ENCODE results near the gene SRGAP1. TPM values are rescaled to one million over a fixed set of nuclear protein-coding genes. Genes with fewer than 3 reads are reported as not detected.

Gene SRGAP1
- total RNA-seq, 3 donors from 2014 or later (not counting 1 experiment from before 2014, with no cell fraction given) = 0.10 to 0.49 (median 0.16) TPM

- H3K4me1 Mint-ChIP-seq = no peaks in the 10 kb centered on the region
- TF ChIP-seq CTCF (IDR thresholded peaks at IDR 0.05) = no peak
- Histone ChIP-seq H3K27me3 (ENCODE audit: control insufficient read depth, insufficient read depth, low read length) (no peaks in the 10 kb centered on the region), H3K27ac (ENCODE audit: low read length) (no peak overlapping the region), H3K4me1 (ENCODE audit: control insufficient read depth, insufficient read depth, low read length) (no peaks in the 10 kb centered on the region), H3K9me3 (ENCODE audit: control insufficient read depth, insufficient read depth, low read length) (no peaks in the 10 kb centered on the region), H3K36me3 (ENCODE audit: control insufficient read depth, insufficient read depth, low read length) (no peaks in the 10 kb centered on the region), H3K4me3 (ENCODE audit: low read length) (no peak overlapping the region)
- no peak for DNase-seq
- no peak for ATAC-seq
- intact Hi-C loops (cut with micrococcal nuclease) = no loop called here
- 88% methylated on average over 2 of the region's 2 CpGs for WGBS (ENCODE audit: insufficient coverage)
- H3K27me3 Mint-ChIP-seq (ENCODE audit: low read depth in 2 of 2) = no peaks in the 10 kb centered on the region
- no peaks in the 10 kb centered on the region for H3K9me3 Mint-ChIP-seq
- H3K4me3 Mint-ChIP-seq = no peak overlapping the region
- H3K36me3 Mint-ChIP-seq = no peaks in the 10 kb centered on the region
- no peak overlapping the region for H3K27ac Mint-ChIP-seq
These were observed 105.4 kb downstream of the SRGAP1 start for GRCh38 chr12:63949902-63950301.

DNA sequence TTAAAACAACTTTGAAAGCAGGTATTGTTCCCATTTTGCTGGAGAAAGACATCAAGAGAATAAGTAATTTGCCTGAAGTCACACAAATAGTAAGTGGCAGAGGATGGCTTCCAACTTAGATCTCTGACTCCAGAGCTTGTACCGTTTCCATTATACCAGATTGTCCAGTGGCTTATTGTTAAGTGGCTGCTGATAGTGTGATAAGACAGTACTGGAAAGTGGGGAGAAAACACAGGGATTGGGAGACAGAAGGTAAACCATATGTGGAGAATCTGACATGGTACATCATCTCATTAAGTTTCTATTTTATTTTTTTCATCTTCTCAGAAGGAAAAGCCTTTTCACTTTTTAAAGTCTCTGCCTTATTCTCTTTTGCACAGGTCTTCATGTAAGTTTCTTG lies 108.5 kb downstream of the SRGAP1 start:
- H3K4me1 Mint-ChIP-seq = no peaks in the 10 kb centered on the region
- intact Hi-C loops (cut with micrococcal nuclease) = no loop called here
- H3K27me3 ChIP-seq (ENCODE audit: control insufficient read depth, insufficient read depth, low read length) = no peaks in the 10 kb centered on the region
- ATAC-seq (no peak), DNase-seq (no peak)
- H3K9me3 ChIP-seq (ENCODE audit: control insufficient read depth, insufficient read depth, low read length) = no peaks in the 10 kb centered on the region
- no peak overlapping the region for H3K27ac ChIP-seq (ENCODE audit: low read length)
- no peak overlapping the region for H3K27ac Mint-ChIP-seq
- H3K4me1 ChIP-seq (ENCODE audit: control insufficient read depth, insufficient read depth, low read length) = no peaks in the 10 kb centered on the region
- H3K36me3 ChIP-seq (ENCODE audit: control insufficient read depth, insufficient read depth, low read length) = no peaks in the 10 kb centered on the region
- no peak overlapping the region for H3K4me3 ChIP-seq (ENCODE audit: low read length)
- no peaks in the 10 kb centered on the region for H3K9me3 Mint-ChIP-seq
- TF ChIP-seq CTCF (IDR thresholded peaks at IDR 0.05) = no peak
- H3K27me3 Mint-ChIP-seq (ENCODE audit: low read depth in 2 of 2) = no peaks in the 10 kb centered on the region
- WGBS (ENCODE audit: insufficient coverage) = 100% methylated on average over 1 of the region's 1 CpG
- no peak overlapping the region for H3K4me3 Mint-ChIP-seq
- H3K36me3 Mint-ChIP-seq = no peaks in the 10 kb centered on the region

DNA sequence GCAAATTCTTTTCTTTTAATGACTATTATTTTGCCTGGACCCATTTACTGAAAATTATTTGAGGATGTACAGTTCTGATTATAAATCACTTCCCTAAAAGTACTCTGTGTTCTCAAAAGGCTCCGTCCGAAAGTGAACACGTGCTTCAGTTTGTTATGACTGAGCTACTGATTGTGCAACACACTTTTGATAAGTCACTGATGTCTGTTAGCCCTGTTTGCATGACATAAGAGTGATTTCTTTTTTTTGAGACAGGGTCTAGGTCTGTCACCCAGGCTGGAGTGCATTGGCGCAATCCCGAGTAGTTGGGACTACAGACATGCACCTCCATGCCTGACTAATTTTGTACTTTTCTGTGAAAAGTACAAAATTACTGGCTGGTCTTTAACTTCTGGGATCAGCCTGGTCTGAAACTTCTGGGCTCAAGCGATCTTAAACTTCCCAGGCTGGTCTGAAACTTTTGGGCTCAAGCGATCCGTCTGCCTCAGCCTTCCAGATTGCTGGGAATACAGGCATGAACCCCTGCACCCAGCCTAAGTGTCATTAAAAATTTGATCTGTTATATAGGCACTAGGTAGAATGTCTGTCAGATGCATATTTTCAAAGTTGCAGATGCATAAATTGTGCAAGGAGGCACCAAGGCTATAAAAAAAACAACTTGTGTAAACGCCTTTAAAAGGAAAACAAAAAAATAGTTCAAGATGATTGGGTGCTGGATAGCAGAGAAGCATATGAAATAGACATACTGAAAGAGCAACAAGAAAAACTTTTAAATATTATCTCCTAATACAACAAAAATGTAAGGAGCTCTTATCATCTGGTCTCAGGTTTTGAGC lies 111.5 kb downstream of the SRGAP1 start:
- no peaks in the 10 kb centered on the region for H3K4me1 Mint-ChIP-seq
- intact Hi-C loops (cut with micrococcal nuclease) = no loop called here
- H3K36me3 Mint-ChIP-seq = no peaks in the 10 kb centered on the region
- Histone ChIP-seq H3K9me3 (ENCODE audit: control insufficient read depth, insufficient read depth, low read length) (no peaks in the 10 kb centered on the region), H3K36me3 (ENCODE audit: control insufficient read depth, insufficient read depth, low read length) (no peaks in the 10 kb centered on the region), H3K4me3 (ENCODE audit: low read length) (no peak overlapping the region), H3K27me3 (ENCODE audit: control insufficient read depth, insufficient read depth, low read length) (no peaks in the 10 kb centered on the region), H3K4me1 (ENCODE audit: control insufficient read depth, insufficient read depth, low read length) (no peaks in the 10 kb centered on the region), H3K27ac (ENCODE audit: low read length) (no peak overlapping the region)
- no peak overlapping the region for H3K27ac Mint-ChIP-seq
- ATAC-seq (no peak), DNase-seq (peak in 1 of 2 donors; percentile 3)
- H3K27me3 Mint-ChIP-seq (ENCODE audit: low read depth in 2 of 2) = no peaks in the 10 kb centered on the region
- H3K9me3 Mint-ChIP-seq = no peaks in the 10 kb centered on the region
- no peak overlapping the region for H3K4me3 Mint-ChIP-seq
- no peak for TF ChIP-seq CTCF (IDR thresholded peaks at IDR 0.05)
- 61% methylated on average over 9 of the region's 9 CpGs for WGBS (ENCODE audit: insufficient coverage)

GRCh38 chr12:63957496-63957895 lies 113.0 kb downstream of the SRGAP1 start:
- intact Hi-C loops (cut with micrococcal nuclease) = no loop called here
- 100% methylated on average over 4 of the region's 5 CpGs for WGBS (ENCODE audit: insufficient coverage)
- Histone ChIP-seq H3K4me3 (ENCODE audit: low read length) (no peak overlapping the region), H3K27me3 (ENCODE audit: control insufficient read depth, insufficient read depth, low read length) (no peaks in the 10 kb centered on the region), H3K36me3 (ENCODE audit: control insufficient read depth, insufficient read depth, low read length) (no peaks in the 10 kb centered on the region), H3K27ac (ENCODE audit: low read length) (no peak overlapping the region), H3K9me3 (ENCODE audit: control insufficient read depth, insufficient read depth, low read length) (no peaks in the 10 kb centered on the region), H3K4me1 (ENCODE audit: control insufficient read depth, insufficient read depth, low read length) (no peaks in the 10 kb centered on the region)
- H3K27me3 Mint-ChIP-seq (ENCODE audit: low read depth in 2 of 2) = no peaks in the 10 kb centered on the region
- H3K9me3 Mint-ChIP-seq = no peaks in the 10 kb centered on the region
- H3K36me3 Mint-ChIP-seq = no peaks in the 10 kb centered on the region
- ATAC-seq = no peak
- DNase-seq = no peak
- no peak overlapping the region for H3K27ac Mint-ChIP-seq
- no peak for TF ChIP-seq CTCF (IDR thresholded peaks at IDR 0.05)
- no peaks in the 10 kb centered on the region for H3K4me1 Mint-ChIP-seq
- no peak overlapping the region for H3K4me3 Mint-ChIP-seq

All from natural killer cell (primary cell).